ACC112 (cell line): Measurements from ENCODE around the gene C2orf42.
"Not testable (repeated sequence)": the region's sequence is repeated elsewhere in the genome, so short reads cannot be mapped to it uniquely, and the experiment has no call there.

Source experiments
- H2AFZ ChIP-seq: fragments of 200-600 bp; sonication (generic); one replicate; pipeline ENCODE4 v1.6.0; 2017; ENCODE audit warnings: antibody characterized with exemption, low read length; ENCODE audit not compliant: unreplicated experiment
- H3K27ac ChIP-seq: fragments of 200-600 bp; sonication (generic); 2 replicates; pipeline ENCODE4 v1.5.1; 2014; ENCODE audit warnings: low read depth, mild to moderate bottlenecking, antibody characterized with exemption, low read length, moderate library complexity
- H3K27me3 ChIP-seq: fragments of 200-600 bp; sonication (generic); 2 replicates; pipeline ENCODE4 v1.6.1; 2014; ENCODE audit warnings: mild to moderate bottlenecking, antibody characterized with exemption, low read length, moderate library complexity, mixed read lengths; ENCODE audit not compliant: insufficient read depth
- H3K36me3 ChIP-seq: fragments of 200-600 bp; sonication (generic); 2 replicates; pipeline ENCODE4 v1.6.1; 2016; ENCODE audit warnings: mild to moderate bottlenecking, antibody characterized with exemption, low read length, moderate library complexity, mixed read lengths; ENCODE audit not compliant: insufficient read depth
- H3K4me1 ChIP-seq: fragments of 200-600 bp; sonication (generic); one replicate; pipeline ENCODE4 v1.6.1; 2016; ENCODE audit warnings: low read length, mixed read lengths; ENCODE audit not compliant: insufficient read depth, unreplicated experiment, control insufficient read depth
- H3K4me3 ChIP-seq: fragments of 200-600 bp; sonication (generic); 2 replicates; pipeline ENCODE4 v1.5.1; 2014; ENCODE audit warnings: mild to moderate bottlenecking, low read depth, low read length
- H3K79me2 ChIP-seq: fragments of 200-600 bp; sonication (generic); one replicate; pipeline ENCODE4 v1.6.0; 2016; ENCODE audit warnings: low read length; ENCODE audit not compliant: control insufficient read depth, unreplicated experiment, insufficient read depth

C2orf42 gene

GRCh38 chr2:70173520-70173919 is 17.3 kb downstream of the C2orf42 start:
- H3K36me3 ChIP-seq = peaks cover 7% of the 10 kb centered on the region

DNA sequence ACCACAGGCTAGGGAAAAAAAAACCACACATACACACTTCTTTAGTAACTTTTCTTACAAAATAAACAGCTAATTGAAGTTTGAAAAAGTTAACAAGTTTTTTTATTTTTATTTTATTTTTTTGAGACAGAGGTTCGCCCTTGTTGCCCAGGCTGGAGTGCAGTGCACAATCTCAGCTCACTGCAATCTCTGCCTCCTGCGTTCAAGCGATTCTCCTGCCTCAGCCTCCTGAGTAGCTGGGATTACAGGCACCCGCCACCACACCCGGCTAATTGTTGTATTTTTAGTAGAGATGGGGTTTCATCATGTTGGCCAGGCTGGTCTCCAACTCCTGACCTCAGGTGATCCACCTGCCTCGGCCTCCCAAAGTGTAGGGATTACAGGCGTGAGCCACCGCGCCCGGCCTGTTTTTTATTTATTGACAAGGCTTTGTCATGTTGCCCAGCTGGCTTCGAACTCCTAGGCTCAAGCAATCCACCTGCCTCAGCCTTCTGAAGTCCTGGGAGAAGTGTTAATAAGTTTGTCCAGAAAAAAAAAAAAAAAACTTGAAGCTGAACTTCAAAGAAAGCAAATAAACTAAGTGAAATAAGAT is 21.1 kb downstream of the C2orf42 start:
- not testable (repeated sequence) for H3K27me3 ChIP-seq, H2AFZ ChIP-seq, H3K4me3 ChIP-seq, H3K79me2 ChIP-seq, H3K36me3 ChIP-seq, H3K4me1 ChIP-seq, H3K27ac ChIP-seq

More at GRCh38 chr2:70173520-70173919, 17.3 kb downstream of the C2orf42 start:
- Histone ChIP-seq H3K4me3 (no peak overlapping the region), H3K27ac (no peak overlapping the region), H3K4me1 (no peaks in the 10 kb centered on the region), H2AFZ (no peak overlapping the region), H3K27me3 (no peaks in the 10 kb centered on the region), H3K79me2 (no peaks in the 10 kb centered on the region)

- Histone ChIP-seq H2AFZ (no peak overlapping the region), H3K36me3 (no peaks in the 10 kb centered on the region; the same call in 1 of the 2 replicates), H3K4me3 (no peak overlapping the region), H3K27me3 (no peaks in the 10 kb centered on the region), H3K27ac (no peak overlapping the region), H3K4me1 (no peaks in the 10 kb centered on the region), H3K79me2 (no peaks in the 10 kb centered on the region)
Measured at GRCh38 chr2:70161069-70161534, 29.7 kb downstream of the C2orf42 start.

DNA sequence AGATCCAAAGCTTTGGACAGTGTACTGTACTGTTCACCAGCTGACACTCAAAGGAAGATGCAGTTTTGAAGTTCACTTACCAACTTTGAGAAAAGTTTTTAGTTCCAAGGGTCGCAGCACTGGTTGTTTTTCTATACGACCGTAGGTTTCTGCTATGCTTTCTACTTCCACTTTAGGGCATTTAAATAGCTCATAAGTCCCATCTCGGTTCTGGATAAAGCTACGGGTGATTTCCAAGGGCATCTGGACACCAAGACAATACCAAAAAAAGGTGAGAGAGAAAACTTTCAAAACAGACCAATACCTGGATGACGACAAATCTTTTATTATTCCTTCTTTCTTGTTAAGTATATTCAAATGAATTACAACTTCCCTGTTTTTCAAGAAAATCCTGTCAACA is 30.3 kb downstream of the C2orf42 start:
- Histone ChIP-seq H3K4me1 (no peaks in the 10 kb centered on the region), H2AFZ (no peak overlapping the region), H3K79me2 (no peaks in the 10 kb centered on the region), H3K27me3 (no peaks in the 10 kb centered on the region), H3K27ac (no peak overlapping the region), H3K36me3 (no peaks in the 10 kb centered on the region; the same call in 1 of the 2 replicates), H3K4me3 (no peak overlapping the region)

- not testable (repeated sequence) for H3K4me1 ChIP-seq, H3K27ac ChIP-seq, H3K27me3 ChIP-seq, H3K4me3 ChIP-seq, H2AFZ ChIP-seq, H3K79me2 ChIP-seq, H3K36me3 ChIP-seq
Measured at GRCh38 chr2:70149130-70149686, 41.6 kb downstream of the C2orf42 start.

GRCh38 chr2:70148211-70148760 is 42.5 kb downstream of the C2orf42 start:
- H2AFZ ChIP-seq, H3K79me2 ChIP-seq, H3K4me1 ChIP-seq, H3K36me3 ChIP-seq, H3K27ac ChIP-seq, H3K27me3 ChIP-seq, H3K4me3 ChIP-seq: not testable (repeated sequence)

GRCh38 chr2:70145851-70146739 is 44.7 kb downstream of the C2orf42 start:
- Histone ChIP-seq H3K4me1 (peaks cover 14% of the 10 kb centered on the region), H2AFZ (no peak overlapping the region), H3K27ac (no peak overlapping the region), H3K4me3 (no peak overlapping the region), H3K36me3 (peaks cover 4% of the 10 kb centered on the region; the same call in 1 of the 2 replicates), H3K27me3 (no peaks in the 10 kb centered on the region), H3K79me2 (peaks cover 8% of the 10 kb centered on the region)

DNA sequence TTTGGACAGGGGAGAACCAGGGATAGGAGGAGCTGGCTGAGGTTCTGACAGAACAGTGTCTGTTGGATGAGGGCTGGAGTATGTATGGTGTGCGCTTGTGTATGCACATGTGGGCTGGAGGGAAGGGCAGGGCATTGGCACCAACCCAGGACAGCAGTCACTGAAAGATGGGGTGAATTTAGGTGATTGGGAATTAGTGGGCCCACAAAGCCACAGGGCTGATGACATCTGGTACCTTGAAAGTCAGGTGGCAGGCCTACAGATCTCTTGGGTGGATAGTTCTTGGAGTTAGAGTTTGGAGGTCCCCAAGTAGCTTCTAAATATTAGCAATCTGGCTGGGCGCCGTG is 45.7 kb downstream of the C2orf42 start:
- H3K4me3 ChIP-seq = no peak overlapping the region
- H3K79me2 ChIP-seq = peaks cover 12% of the 10 kb centered on the region
- peaks cover 17% of the 10 kb centered on the region for H3K4me1 ChIP-seq
- no peaks in the 10 kb centered on the region for H3K27me3 ChIP-seq
- H3K36me3 ChIP-seq = peaks cover 4% of the 10 kb centered on the region; the same call in 1 of the 2 replicates
- no peak overlapping the region for H3K27ac ChIP-seq
- H2AFZ ChIP-seq = no peak overlapping the region

DNA sequence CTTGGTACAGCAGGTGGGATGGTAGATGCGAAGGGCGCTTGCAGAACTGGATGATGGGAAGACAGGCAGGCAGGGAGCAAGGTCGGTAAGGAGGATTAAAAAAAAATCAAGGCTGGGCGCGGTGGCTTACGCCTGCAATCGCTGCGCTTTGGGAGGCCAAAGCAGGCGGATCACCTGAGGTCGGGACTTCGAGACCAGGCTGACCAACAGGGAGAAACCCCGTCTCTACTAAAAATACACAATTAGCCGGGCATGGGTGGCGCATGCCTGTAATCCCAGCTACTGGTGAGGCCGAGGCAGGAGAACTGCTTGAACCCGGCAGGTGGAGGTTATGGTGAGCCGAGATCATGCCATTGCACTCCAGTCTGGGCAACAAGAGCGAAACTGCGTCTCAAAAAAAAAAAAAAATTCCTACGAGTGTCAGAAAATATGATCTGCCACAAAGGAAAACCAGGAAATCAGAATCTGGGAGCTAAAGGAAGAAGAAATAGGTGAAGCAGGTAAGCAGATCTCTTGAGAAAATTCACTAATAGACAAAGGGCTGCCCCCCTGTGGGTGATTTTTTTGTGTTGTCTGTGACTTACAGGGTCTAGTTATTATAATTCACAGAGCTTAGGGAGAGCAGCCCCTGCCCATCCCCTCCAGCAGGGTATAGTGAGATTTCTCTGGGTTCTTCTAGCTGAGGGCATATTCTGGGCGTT is 46.2 kb downstream of the C2orf42 start:
- H2AFZ ChIP-seq = no peak overlapping the region
- H3K4me1 ChIP-seq = peaks cover 17% of the 10 kb centered on the region
- H3K79me2 ChIP-seq = peaks cover 12% of the 10 kb centered on the region
- H3K36me3 ChIP-seq = peaks cover 1% of the 10 kb centered on the region; the same call in 1 of the 2 replicates
- H3K4me3 ChIP-seq = no peak overlapping the region
- no peak overlapping the region for H3K27ac ChIP-seq
- no peaks in the 10 kb centered on the region for H3K27me3 ChIP-seq
